GM23338 (cell line): ENCODE results near the gene SLC5A11. TPM values are rescaled to one million over a fixed set of nuclear protein-coding genes. Genes with fewer than 3 reads are reported as not detected.

Experiments
- EZH2 ChIP-seq: fragments of 200-600 bp; sonication (generic); IDR thresholded peaks from one replicate; pipeline ENCODE4 v1.8.0; 2017; ENCODE audit warnings: antibody characterized with exemption, mild to moderate bottlenecking, low read depth; ENCODE audit not compliant: unreplicated experiment
- EZH2phosphoT487 ChIP-seq: fragments of 200-600 bp; sonication (generic); IDR thresholded peaks from one replicate; pipeline ENCODE4 v1.8.1; 2018; ENCODE audit warnings: antibody characterized with exemption; ENCODE audit not compliant: unreplicated experiment
- JUNB ChIP-seq: IDR thresholded peaks from one replicate; pipeline ENCODE4 v1.6.1; 2016; ENCODE audit warnings: antibody characterized with exemption; ENCODE audit not compliant: unreplicated experiment
- POLR2AphosphoS5 ChIP-seq: IDR thresholded peaks from 2 replicates; pipeline ENCODE4 v1.6.1; 2016; ENCODE audit warnings: antibody characterized with exemption, low read depth
- STAT1 ChIP-seq: IDR thresholded peaks from one replicate; pipeline ENCODE4 v1.6.1; 2016; ENCODE audit warnings: antibody characterized with exemption; ENCODE audit not compliant: unreplicated experiment
- ZNF331 ChIP-seq: fragments of 250-450 bp; sonication (Bioruptor Pico); IDR thresholded peaks from 2 replicates; pipeline ENCODE4 v1.5.0; 2020; ENCODE audit warnings: low read depth, mild to moderate bottlenecking, moderate library complexity
- polyA plus RNA-seq: library from polyadenylated mRNA; unstranded; fragments of >200 nt; fragmentation: Nextera tagmentation; extraction: Ambion mirVana; gene quantifications from 2 replicates; pipeline ENCODE4 v1.2.1, GENCODE V29; 2016
- total RNA-seq: library from RNA; depleted of rRNA; stranded (reverse); fragments of >200 nt; shearing (Covaris generic); gene quantifications from 2 replicates; pipeline ENCODE4 v1.2.3, GENCODE V29; 2014
- TF ChIP-seq, protein P1 (sequence below): fragments of 250-450 bp; sonication (Bioruptor Pico); IDR thresholded peaks from 2 replicates; pipeline ENCODE4 v1.5.0; 2020; ENCODE audit warnings: mild to moderate bottlenecking, moderate library complexity
- TF ChIP-seq, protein P2 (sequence below): IDR thresholded peaks from 2 replicates; pipeline ENCODE4 v1.6.1; 2016; ENCODE audit warnings: antibody characterized with exemption
- TF ChIP-seq, protein P3 (sequence below), 2 experiments: fragments of 200-600 bp in 1 of 2; sonication (generic) in 1 of 2; conservative IDR thresholded peaks; 2 replicates each; pipeline versions ENCODE4 v1.5.1 to v1.6.1; 2016 to 2017; ENCODE audit warnings: antibody characterized with exemption in 2 of 2, low read depth in 2 of 2, mild to moderate bottlenecking in 2 of 2, moderate library complexity in 1 of 2
- TF ChIP-seq, protein P4 (sequence below): IDR thresholded peaks from one replicate; pipeline ENCODE4 v1.6.1; 2018; ENCODE audit warnings: antibody characterized with exemption; ENCODE audit not compliant: unreplicated experiment

SLC5A11 gene
- total and polyA plus RNA-seq, 2 experiments from 2014 or later, result 0.07 TPM; not detected in 1

DNA sequence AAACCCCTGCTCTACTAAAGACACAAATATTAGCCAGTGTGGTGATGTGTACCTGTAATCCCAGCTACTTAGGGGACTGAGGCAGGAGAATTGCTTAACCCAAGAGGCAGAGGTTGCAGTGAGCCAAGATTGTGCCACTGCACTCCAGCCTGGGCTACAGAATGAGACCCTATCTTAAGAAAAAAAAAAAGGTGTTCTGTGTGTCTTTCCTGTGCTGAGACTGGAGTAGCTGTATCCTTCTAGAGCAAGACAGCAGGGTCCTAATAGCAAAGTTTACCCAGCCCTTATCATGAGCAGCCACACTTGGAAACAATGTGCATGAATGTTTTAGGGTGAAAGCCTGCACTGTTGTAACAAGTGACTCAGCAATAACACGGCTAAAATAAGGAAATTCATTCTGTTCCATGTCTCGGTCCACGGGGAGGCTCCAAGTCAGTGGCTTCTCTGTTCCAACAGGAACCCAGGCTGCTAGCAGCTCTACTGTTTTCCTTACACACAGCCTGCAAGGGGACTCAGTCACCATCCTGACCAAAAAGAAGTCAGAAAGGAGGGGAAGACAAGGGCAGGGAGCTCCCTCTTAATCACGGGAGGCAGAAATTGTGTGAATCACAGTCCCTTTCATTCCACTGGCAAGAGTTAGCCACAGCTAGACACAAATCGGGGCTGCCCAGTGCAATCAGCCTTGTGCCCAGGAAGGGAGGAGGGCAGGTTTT lies 7.1 kb upstream of the SLC5A11 start (continued):
- TF ChIP-seq, protein P1, sequence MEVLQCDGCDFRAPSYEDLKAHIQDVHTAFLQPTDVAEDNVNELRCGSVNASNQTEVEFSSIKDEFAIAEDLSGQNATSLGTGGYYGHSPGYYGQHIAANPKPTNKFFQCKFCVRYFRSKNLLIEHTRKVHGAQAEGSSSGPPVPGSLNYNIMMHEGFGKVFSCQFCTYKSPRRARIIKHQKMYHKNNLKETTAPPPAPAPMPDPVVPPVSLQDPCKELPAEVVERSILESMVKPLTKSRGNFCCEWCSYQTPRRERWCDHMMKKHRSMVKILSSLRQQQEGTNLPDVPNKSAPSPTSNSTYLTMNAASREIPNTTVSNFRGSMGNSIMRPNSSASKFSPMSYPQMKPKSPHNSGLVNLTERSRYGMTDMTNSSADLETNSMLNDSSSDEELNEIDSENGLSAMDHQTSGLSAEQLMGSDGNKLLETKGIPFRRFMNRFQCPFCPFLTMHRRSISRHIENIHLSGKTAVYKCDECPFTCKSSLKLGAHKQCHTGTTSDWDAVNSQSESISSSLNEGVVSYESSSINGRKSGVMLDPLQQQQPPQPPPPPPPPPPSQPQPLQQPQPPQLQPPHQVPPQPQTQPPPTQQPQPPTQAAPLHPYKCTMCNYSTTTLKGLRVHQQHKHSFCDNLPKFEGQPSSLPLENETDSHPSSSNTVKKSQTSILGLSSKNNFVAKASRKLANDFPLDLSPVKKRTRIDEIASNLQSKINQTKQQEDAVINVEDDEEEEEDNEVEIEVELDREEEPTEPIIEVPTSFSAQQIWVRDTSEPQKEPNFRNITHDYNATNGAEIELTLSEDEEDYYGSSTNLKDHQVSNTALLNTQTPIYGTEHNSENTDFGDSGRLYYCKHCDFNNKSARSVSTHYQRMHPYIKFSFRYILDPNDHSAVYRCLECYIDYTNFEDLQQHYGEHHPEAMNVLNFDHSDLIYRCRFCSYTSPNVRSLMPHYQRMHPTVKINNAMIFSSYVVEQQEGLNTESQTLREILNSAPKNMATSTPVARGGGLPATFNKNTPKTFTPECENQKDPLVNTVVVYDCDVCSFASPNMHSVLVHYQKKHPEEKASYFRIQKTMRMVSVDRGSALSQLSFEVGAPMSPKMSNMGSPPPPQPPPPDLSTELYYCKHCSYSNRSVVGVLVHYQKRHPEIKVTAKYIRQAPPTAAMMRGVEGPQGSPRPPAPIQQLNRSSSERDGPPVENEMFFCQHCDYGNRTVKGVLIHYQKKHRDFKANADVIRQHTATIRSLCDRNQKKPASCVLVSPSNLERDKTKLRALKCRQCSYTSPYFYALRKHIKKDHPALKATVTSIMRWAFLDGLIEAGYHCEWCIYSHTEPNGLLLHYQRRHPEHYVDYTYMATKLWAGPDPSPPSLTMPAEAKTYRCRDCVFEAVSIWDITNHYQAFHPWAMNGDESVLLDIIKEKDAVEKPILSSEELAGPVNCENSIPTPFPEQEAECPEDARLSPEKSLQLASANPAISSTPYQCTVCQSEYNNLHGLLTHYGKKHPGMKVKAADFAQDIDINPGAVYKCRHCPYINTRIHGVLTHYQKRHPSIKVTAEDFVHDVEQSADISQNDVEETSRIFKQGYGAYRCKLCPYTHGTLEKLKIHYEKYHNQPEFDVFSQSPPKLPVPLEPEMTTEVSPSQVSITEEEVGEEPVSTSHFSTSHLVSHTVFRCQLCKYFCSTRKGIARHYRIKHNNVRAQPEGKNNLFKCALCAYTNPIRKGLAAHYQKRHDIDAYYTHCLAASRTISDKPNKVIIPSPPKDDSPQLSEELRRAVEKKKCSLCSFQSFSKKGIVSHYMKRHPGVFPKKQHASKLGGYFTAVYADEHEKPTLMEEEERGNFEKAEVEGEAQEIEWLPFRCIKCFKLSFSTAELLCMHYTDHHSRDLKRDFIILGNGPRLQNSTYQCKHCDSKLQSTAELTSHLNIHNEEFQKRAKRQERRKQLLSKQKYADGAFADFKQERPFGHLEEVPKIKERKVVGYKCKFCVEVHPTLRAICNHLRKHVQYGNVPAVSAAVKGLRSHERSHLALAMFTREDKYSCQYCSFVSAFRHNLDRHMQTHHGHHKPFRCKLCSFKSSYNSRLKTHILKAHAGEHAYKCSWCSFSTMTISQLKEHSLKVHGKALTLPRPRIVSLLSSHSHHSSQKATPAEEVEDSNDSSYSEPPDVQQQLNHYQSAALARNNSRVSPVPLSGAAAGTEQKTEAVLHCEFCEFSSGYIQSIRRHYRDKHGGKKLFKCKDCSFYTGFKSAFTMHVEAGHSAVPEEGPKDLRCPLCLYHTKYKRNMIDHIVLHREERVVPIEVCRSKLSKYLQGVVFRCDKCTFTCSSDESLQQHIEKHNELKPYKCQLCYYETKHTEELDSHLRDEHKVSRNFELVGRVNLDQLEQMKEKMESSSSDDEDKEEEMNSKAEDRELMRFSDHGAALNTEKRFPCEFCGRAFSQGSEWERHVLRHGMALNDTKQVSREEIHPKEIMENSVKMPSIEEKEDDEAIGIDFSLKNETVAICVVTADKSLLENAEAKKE (CRISPR knock-in tag), result no peak
- TF ChIP-seq, protein P2, sequence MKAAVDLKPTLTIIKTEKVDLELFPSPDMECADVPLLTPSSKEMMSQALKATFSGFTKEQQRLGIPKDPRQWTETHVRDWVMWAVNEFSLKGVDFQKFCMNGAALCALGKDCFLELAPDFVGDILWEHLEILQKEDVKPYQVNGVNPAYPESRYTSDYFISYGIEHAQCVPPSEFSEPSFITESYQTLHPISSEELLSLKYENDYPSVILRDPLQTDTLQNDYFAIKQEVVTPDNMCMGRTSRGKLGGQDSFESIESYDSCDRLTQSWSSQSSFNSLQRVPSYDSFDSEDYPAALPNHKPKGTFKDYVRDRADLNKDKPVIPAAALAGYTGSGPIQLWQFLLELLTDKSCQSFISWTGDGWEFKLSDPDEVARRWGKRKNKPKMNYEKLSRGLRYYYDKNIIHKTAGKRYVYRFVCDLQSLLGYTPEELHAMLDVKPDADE, result no peak
- TF ChIP-seq POLR2AphosphoS5, result no peak
- no peak for TF ChIP-seq ZNF331 (CRISPR knock-in tag)
- TF ChIP-seq STAT1, result no peak
- no peak for TF ChIP-seq EZH2
- TF ChIP-seq, protein P3, sequence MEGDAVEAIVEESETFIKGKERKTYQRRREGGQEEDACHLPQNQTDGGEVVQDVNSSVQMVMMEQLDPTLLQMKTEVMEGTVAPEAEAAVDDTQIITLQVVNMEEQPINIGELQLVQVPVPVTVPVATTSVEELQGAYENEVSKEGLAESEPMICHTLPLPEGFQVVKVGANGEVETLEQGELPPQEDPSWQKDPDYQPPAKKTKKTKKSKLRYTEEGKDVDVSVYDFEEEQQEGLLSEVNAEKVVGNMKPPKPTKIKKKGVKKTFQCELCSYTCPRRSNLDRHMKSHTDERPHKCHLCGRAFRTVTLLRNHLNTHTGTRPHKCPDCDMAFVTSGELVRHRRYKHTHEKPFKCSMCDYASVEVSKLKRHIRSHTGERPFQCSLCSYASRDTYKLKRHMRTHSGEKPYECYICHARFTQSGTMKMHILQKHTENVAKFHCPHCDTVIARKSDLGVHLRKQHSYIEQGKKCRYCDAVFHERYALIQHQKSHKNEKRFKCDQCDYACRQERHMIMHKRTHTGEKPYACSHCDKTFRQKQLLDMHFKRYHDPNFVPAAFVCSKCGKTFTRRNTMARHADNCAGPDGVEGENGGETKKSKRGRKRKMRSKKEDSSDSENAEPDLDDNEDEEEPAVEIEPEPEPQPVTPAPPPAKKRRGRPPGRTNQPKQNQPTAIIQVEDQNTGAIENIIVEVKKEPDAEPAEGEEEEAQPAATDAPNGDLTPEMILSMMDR (conservative IDR thresholded peaks at IDR 0.05; ENCODE audit: low read depth in 2 of 2), result no peak
- TF ChIP-seq EZH2phosphoT487, result no peak
- TF ChIP-seq, protein P4, sequence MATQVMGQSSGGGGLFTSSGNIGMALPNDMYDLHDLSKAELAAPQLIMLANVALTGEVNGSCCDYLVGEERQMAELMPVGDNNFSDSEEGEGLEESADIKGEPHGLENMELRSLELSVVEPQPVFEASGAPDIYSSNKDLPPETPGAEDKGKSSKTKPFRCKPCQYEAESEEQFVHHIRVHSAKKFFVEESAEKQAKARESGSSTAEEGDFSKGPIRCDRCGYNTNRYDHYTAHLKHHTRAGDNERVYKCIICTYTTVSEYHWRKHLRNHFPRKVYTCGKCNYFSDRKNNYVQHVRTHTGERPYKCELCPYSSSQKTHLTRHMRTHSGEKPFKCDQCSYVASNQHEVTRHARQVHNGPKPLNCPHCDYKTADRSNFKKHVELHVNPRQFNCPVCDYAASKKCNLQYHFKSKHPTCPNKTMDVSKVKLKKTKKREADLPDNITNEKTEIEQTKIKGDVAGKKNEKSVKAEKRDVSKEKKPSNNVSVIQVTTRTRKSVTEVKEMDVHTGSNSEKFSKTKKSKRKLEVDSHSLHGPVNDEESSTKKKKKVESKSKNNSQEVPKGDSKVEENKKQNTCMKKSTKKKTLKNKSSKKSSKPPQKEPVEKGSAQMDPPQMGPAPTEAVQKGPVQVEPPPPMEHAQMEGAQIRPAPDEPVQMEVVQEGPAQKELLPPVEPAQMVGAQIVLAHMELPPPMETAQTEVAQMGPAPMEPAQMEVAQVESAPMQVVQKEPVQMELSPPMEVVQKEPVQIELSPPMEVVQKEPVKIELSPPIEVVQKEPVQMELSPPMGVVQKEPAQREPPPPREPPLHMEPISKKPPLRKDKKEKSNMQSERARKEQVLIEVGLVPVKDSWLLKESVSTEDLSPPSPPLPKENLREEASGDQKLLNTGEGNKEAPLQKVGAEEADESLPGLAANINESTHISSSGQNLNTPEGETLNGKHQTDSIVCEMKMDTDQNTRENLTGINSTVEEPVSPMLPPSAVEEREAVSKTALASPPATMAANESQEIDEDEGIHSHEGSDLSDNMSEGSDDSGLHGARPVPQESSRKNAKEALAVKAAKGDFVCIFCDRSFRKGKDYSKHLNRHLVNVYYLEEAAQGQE, result no peak
- no peak for TF ChIP-seq JUNB
